Hematopoietic multipotent progenitor cell treated with erythropoietin and hydrocortisone succinate and interleukin-3 and kit ligand, for 8 days (in vitro differentiated cells): ENCODE results near the gene TXNRD3.

Experiments
- DNase-seq: peaks from one replicate; pipeline ENCODE4 v3.0.0-alpha.2; 2015

The TXNRD3 gene

DNA sequence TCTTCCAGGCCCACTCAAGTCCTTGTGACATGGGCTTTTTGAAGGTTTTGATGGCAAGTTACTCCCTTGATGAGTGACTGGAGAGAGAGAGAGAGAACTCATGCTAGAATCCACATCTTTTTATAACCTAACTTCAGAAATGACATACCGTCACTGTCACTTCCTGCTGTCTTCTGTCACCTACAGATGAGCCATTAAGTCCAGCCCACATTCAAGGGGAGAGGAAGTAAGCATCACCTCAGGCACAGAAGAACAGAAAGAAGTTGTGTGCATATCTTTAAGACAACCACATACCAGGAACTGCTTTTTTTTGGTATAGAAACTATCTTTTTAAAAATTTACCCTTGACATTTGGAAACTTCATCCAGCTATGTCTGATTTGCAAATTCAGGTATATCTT lies 16.6 kb upstream of the TXNRD3 start:
- no peak for DNase-seq

DNA sequence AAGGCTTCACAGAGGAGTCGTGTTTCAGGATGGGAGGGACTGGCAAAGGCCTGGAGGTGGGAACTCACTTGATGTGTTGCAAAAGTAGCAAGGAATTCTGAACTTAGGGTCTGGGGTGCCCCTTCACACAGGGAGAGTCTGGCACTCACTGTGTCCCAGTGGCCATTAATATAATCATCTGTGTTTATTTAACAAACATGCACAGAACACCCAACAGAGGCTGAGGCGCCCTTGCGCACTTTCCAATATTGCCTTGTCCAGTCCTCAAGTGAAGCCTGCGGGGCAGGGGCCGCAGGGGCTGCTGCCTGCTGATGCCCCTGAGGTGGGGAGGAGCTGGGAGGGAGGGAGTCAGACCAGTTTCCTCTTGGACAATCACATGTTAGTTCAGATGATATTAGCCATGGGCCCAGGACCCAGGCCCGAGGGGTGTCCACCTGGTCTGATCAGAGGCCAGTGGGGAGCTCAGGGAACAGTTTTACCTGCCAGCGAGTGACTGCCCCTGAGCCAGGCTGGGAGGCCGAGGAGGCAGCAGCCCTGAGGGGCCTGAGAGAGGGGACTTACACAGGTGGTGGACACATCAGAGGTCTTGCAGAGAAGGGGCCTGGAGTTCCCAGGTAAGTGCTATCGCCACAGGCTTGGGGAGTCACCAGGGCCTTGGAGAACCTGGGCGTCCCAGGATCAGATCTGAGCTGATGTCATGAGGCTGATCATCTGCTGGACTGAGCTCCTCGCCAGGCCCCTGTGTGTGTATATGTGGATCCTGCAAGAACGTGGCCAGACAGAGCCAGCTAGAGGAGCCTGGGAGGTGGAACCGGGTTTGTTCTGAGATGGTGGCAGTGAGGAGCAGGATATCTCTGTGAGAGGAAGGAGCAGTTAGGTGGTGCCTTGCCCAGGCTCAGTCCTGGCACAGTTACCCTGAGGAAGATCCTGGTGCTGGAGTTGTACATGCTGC lies 13.8 kb upstream of the TXNRD3 start:
- DNase-seq = no peak

DNA sequence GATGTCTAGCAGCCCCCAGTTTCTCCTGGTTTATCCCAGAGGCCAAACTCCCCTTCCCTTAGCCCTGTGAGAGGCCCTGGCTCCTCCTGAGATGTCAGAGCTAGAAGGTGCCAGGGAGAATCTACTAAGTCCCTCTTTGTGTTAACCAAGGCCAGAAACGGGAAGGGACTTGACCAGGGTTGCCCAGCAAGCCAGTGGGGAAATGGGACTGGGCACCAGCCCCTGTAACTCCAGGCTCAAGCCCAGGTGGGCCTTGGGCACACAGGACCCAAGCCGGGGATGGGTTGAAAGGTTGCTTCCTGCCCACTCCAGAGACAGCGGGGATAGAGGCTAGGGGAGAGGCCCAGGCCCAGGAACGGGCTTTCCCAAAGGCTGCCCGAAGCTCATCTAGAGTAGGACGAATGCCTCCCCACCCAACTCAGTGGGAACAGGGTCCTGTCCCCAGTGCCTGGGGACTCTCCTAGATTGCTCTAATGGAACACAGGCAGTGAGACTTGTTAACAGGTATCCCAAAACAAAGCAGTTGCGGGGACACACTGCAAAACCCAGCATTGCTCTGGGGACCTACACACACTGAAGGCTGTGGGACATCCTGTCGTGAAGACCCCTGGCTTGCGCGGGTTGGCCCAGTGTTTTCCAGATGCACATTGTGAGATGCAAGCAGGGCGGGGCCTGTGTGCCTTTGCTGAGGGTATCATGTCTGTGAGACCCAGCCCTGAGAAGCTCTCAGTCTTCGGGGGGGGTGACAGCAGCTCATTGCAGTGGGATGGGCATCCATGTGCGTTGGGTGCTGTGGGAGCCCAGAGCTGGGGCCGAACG lies 12.9 kb upstream of the TXNRD3 start:
- DNase-seq = no peak

DNA sequence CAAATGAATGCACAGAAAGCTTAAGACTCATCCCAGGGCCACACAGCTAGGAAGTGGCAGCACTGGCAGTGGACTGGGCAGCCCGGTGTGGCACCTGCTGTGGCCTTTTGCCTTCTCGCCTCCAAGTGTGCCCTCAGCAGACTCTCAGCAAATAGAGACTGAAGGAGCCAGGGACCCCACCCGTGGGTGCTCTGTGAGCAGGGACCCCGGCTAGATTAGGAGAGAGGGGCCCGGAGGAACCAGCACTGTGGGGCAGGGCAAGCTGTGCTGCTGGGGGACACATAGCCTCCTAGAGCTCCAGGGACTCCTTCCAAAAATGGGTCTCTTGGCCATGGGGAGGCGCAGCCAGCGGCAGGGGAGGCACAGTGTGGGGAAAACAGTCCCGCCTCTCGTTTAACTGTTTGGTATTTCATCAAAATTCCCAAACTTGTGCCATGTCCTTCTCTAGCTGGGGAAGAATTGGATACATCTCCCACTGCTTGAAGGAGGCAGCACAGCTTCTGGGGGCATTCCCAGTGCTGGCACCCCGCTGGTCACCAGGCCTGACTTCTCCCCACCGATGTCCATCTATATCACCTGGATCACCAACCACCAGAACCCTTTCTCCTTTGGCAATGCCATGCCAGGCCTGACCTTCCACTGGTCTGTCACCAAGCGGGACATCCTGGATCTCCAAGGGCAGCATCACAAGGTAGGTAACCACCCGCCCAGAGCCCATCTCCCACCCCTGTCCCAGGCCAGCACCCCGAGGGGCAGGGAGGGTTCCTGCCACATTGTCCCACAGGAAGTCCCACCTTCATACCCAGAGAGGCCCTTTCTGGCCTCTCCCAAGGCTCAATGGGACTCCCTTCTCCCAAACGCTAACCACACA lies 12.0 kb upstream of the TXNRD3 start:
- no peak for DNase-seq

DNA sequence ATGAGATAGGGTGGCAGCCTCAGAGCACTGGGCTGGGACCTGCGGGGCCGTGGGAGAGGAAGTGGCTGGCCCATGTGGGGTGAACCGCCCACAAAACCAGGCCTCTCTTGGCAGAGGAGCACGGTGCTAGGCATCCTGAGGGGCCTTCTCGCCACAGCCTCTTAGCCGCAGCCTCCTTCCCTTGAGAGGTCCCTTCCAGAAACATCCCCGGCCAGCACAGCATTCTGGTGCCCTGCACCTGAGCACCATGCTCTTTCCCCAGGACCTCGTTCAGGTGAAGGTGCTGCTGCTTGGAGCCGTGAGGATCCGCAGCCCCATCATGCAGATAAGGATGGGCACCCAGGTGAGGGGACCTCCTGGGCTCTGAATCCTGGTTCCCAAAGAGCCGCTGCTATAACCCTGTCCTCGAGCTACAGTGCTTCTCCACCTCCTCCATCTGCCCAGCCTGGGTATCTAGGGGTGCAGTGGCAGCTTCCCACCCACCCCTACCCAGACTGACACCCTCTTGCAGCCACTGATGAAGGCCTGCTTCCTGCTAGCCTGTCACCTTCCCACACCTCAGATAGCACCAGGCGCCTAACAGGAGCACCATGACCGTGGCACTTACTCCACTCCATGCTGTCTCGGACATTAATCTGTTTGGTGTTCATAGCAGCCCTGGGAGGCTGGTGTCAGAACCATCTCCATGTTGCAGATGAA lies 11.2 kb upstream of the TXNRD3 start:
- no peak for DNase-seq

DNA sequence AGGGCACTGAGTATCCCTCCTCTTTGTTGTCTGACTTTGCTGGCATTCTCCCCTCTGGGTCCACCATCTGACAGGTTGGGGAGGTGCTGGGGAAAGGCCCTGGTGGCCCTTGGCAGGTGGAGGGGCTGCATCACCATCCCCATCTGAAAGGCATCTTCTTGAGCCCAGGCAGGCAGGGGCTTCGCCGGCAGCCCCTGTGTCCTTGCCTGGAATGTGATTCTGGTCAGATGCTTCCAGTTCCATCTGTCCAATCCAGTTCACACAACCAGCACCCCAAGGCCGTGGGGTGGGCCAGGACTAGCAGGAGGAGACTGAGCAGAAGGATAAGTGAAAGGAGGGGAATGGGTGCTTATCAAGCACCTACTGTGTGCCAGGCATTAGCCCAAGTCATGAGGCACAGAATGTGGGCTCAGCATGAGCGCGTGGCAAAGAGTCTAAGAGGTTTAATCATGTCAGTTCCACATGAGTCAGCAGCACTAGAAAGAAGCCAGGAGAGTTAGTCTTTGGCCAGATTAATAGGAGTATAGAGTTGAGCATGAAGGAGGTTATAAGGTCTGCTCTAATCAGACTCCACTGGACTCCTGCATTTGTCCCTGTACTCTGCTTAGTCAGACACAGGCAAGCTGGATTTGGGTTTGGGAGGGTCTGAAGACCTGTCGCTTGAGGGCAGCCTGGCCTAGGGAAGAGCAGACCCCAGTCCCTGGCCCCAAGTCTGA lies 10.5 kb upstream of the TXNRD3 start:
- no peak for DNase-seq

DNA sequence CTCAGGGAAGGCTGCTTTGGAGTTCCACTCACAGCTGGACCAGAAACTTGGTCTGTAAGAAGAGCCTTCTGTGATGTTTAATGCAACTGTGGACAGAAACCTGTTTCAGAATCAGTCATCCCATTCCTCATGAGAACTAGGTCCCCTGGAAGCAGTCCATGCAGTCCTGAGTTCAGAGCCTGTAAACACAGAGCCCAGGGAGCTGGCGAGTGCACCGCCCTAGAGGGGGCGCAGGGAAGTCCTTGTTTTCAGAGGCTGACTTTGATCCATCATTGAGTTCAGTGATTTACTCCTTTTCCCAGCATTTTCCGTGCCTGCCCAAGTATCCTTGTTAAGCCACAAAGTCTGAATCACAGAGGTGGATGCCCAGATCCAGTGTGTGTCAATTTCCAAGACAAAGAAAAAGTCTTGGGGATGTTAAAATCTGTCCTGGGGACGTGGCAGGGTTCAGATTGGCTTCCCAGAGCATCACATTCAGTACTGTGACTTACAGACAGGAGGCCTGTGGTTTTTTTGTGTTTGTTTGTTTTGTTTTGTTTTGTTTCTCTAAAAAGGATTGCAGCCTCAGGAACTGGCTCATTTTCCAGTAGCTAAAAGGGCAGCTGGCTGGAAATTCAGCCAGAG lies 9.8 kb upstream of the TXNRD3 start:
- no peak for DNase-seq

DNA sequence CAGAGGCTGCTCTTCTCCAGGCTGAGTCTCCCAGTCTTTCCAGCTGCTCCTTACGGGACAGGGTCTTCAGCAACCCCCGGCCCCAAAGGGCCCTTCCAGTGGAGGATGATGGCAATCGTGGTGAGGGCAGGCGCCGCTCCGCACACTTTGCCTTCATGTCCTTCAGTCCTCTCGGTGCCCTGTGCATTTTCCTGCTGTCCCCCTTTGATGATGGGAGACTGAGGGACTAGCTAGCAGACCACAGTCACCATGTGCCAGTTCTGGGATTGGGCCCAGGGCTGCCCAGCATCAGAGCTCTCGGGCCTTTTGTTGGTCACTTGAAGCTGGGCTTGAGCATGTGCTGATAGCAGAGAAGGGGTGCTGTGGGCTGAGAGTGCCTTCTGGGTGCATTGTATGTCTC lies 8.8 kb upstream of the TXNRD3 start:
- no peak for DNase-seq

DNA sequence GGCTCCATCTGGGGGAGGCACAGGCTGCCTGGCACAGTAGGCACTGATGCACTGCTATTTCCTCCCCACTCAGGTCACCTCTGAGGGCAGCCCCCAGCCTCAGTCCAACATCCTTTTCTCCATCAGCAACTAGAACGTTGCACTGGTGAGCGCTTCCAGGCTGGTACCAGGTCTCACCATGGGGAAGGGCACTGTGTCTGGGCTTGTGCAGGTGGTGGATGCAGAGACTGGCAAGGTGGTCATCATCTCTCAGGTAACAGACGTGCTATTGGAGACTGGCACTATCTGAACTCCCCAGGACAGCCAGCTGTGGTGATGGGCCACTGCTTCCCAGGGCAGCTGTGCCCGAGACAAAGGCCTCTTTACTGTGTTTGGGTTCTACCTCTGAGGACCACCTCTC lies 8.3 kb upstream of the TXNRD3 start:
- DNase-seq = no peak

DNA sequence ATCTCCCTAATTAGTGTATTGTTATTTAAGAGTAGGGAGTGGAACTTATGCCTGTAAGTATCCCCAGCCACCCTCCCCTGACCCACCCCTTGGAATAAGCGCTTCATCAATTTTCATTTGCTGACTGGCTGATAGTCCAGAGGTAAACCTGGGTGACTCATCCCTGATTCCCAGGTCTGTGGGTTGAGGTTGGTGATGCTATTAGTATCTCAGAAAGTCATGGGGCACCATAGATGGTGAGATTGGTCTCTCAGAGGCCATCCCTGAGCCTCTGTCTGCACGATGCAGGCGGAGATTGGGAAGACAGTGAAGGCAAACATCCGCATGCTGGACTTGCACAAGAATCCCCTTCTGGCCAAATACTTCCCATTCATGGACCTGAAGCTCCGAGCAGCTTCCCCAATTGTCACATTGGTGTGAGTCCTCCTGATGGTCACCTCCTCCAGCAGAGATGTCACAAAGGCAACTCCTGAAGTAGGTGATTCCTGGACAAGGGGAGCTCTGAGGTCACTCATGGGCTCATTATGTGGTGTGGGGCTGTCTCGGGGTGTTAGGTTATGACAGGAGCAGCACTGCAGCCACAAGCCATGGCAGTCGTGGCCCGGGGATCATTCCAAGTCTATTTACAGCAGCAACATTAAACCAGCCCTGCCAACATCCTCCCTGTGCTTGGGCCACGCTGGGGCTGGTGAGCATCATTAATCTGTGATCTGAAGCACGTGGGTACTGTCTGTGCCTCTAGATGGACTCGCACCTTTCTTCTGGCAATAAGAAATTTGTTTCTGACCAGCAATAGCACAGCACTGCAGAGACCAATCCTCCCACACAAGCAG lies 6.8 kb upstream of the TXNRD3 start:
- no peak for DNase-seq

DNA sequence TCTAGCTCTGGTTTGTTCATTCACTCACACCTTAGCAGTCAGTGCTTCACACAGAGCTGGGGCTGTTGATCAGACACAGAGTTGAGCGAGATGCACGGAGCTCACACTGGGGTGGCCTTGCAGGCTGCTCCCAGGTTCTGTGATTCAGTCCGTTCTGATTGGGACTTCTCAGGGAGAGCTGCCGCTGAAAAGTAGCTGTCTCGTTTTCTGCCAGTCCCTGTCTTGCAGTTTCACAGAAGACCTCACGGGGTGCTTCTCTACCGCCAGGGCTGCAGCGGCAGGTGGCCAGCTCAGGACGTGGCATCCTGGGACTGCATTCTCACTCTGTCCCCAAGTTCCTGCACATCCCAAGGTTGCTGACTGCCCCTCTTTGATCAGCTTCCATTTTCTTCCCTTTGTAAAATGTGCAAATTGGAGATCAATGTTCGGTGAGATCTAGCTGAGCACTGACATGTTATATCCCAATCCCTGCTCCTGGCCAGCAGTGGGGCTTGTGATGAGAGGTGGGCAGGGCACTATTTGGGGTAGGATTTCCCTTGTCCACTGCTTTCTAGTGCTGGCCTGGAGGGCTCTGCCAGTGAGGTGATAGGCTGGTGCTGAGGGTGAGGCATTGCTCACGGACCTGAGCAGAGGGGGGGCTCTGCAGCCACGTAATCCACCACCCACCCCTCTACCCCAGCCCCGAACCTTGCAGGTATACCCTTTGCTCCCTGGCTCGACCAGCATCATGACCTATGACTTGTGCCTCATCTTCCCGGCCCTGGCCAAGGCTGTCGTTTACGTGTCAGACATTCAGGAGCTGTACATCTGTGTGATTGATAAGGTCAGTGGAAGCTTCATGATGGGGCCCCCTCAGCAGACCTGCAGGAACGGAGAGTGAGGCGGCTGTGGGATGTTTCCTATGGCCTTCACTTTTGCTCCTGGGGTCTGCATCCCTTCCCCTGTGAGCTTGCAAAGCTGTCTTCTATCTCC lies 5.3 kb upstream of the TXNRD3 start:
- no peak for DNase-seq

DNA sequence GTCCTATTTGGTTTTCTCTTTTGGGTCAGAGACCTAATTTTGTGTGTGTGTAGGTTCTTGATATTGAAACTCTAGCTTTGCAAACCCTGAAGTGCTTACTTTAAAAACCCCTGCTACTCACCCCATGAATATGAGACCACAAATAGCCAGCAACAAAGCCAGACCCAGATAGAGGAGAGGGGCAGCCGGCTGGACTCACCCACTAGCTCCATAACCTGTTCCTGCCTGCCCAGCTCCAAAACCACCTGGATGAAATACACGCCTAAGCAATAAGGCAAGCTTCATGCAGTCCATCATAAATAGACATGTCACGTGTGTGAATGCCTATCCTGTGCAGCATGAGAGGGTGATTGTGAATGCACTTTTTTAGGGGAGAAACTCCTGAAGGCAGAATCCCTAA lies 3.7 kb upstream of the TXNRD3 start:
- no peak for DNase-seq

DNA sequence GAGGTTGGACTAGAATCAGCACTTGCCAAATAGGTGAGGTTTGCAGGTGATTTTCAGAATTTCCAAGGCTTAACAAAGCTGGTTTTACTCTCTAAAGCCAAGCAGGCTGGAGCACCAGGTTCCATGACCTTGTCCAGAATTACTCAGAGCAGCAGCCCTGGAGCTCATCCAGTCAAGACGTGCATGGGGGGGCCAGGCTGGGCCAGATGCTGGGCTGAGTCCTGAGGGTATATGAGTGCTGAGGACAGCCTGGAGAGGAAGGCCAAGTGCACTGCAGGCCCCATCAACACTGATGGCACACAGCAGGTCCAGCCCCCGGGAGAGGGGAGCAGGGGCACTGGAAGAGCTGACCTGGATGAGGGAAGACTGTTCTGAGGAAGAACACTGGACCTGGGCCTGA lies 3.0 kb upstream of the TXNRD3 start:
- no peak for DNase-seq

DNA sequence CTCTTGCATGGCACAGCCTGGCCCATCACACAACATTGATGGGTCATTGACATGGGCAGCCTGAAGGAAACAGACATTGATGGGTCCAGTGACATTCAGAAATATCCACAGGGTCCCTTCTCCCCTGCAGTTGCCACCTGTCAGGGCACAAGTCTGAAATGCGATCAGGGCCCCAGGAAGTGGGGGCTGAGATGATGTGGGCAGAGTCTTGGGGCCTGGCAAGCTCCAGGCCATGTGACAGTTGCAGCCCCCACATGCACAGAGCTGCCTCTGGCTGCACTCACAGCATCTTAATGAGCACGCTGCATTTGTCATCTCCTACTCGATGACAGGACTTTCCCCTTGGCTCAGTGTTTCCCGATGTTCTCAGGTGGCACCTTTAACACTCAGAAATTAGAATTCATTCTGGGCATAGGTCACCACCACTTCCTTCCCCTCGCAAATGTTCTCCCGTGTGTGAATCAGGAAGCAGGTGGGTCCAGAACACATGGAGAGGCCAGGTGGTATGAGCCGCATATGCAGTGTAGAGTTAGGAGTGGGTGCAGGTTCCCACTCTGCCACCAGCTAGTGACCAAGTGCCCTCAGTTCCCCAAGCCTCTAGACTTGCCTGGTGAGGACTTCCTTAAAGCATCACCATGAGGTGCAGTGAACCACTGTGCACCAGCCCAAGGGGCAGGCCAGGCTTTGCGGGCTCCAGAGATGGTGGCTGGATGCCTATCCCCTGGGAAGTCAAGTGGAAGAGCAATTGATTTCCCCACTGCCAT lies 1.6 kb upstream of the TXNRD3 start:
- no peak for DNase-seq

DNA sequence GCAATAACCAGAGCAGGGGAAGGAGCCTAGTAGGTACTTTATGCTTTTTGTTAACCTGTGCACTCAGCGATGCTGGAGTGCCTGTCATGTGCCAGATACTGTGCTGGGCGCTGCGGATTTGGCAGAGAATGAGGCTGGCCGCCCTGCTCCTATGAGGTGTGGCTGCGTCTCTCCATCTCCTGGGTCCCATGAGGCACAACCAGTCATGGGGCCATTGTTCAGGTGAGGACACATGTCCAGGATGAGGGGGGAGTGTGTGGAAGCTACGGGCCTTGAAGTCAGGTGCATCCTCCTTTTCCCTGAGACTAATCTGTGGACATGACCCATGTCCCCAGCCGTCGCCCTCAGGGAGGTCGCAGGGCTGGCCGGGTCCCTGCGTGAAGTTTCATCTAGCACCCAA lies 963 bp upstream of the TXNRD3 start:
- DNase-seq = no peak

DNA sequence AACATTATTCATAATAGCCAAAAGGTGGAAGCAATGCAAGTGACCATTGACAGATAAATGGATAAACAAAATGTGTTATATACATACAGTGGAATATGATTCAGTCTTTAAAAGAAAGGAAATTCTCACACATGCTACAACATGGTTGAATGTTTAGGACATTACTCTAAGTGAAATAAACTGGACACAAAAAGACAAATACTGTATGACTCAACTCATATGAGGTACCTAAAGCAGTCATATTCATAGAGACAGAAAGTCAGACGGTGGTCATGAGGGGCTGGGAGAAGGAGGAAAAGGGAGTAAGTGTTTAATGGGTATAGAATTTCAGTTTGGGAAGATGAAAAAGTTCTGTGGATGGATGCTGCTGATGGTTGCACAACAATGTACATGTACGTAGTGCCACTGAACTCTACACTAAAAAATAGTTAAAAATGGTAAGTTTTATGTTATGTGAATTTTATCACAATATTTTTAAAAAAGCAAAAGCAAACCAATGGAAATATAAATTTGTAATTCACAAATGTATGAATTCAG lies 5.3 kb downstream of the TXNRD3 start:
- no peak for DNase-seq

DNA sequence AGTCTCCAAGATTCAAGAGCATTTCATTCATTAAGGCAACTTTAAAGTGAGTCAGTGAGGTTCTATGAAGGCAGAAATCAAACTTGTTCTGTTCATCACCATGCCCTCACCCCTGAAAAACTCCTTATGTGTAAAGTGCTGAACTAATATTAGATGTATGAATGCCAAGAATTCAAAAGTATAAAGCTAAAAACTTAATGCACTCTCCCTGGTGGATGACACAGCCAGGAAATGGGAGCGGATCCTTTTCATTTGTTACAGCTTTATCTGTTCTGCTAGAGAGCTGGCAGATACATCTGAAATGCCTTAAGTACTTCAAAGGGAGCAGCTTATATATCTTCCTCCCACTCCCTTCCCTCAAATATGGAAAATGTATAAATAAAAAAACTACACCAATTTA lies 8.2 kb downstream of the TXNRD3 start:
- no peak for DNase-seq

DNA sequence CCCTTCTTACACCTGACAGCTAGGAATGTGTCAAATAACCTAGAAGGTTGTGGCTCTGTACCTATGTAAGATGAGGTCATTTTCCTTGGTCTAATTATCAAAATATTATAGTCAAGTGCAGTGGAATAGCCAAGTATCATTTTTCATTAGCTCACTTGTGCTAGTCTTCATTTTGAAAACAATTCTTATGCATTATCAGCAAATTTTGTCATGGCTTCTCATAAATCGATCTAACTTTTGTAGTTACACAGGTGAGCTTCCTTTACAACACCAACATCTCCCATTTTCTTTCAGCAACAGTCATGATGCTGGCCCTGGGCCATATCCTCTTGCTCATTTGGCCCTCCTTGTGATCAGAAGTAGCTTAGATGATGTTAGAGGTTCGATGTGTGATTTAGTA lies 10.3 kb downstream of the TXNRD3 start:
- DNase-seq = no peak
